NCI-H774 (cell line): ENCODE measurements around the gene RCBTB2.
"Not testable (repeated sequence)": the region's sequence is repeated elsewhere in the genome, so short reads cannot be mapped to it uniquely, and the experiment has no call there.

Source experiments
- DNase-seq: peaks from one replicate; lab custom pipeline; 2025; lab: John Stamatoyannopoulos, UW

RCBTB2 gene

GRCh38 chr13:48532506-48533499 is at the start of gene RCBTB2:
Gene RCBTB2, minus strand, starts transcription at chr13:48533080. Its CDS starts 11,141 bp downstream, at chr13:48521939.
- peak; percentile 86 for DNase-seq

- no peak for DNase-seq
Observed at GRCh38 chr13:48582084-48582483, 49.2 kb upstream of the RCBTB2 start.

- DNase-seq = no peak
Observed at GRCh38 chr13:48580896-48581295, 48.0 kb upstream of the RCBTB2 start.

- DNase-seq = peak; percentile 7
Observed at GRCh38 chr13:48580185-48580803, 47.4 kb upstream of the RCBTB2 start.

GRCh38 chr13:48579919-48580180 is 47.0 kb upstream of the RCBTB2 start:
- DNase-seq = not testable (repeated sequence)

- no peak for DNase-seq
Observed at GRCh38 chr13:48579165-48579918, 46.5 kb upstream of the RCBTB2 start.

- no peak for DNase-seq
Observed at GRCh38 chr13:48578516-48579164, 45.8 kb upstream of the RCBTB2 start.

GRCh38 chr13:48576448-48577010 is 43.6 kb upstream of the RCBTB2 start:
- DNase-seq = no peak

- no peak for DNase-seq
Observed at GRCh38 chr13:48575031-48575430, 42.2 kb upstream of the RCBTB2 start.

GRCh38 chr13:48574041-48574796 is 41.3 kb upstream of the RCBTB2 start:
- DNase-seq = no peak

- no peak for DNase-seq
Observed at GRCh38 chr13:48573213-48574007, 40.5 kb upstream of the RCBTB2 start.

GRCh38 chr13:48571126-48571913 is 38.4 kb upstream of the RCBTB2 start:
- DNase-seq = no peak

- DNase-seq = no peak
Observed at GRCh38 chr13:48570216-48570828, 37.4 kb upstream of the RCBTB2 start.

- no peak for DNase-seq
Observed at GRCh38 chr13:48569104-48569666, 36.3 kb upstream of the RCBTB2 start.

- DNase-seq = no peak
Observed at GRCh38 chr13:48568370-48569103, 35.7 kb upstream of the RCBTB2 start.

- DNase-seq = no peak
Observed at GRCh38 chr13:48567515-48568369, 34.9 kb upstream of the RCBTB2 start.

GRCh38 chr13:48564056-48564455 is 31.2 kb upstream of the RCBTB2 start:
- no peak for DNase-seq
